SK-N-SH (cell line): ENCODE measurements around the gene MAD1L1. TPM values are rescaled to one million over a fixed set of nuclear protein-coding genes. Genes with fewer than 3 reads are reported as not detected.

Source experiments
- CTCF ChIA-PET: fragments of 300-600, 350-600 bp; formaldehyde crosslinking; extraction: SDS; loops from one replicate; lab custom pipeline; 2021; lab: Yijun Ruan, JAX
- POLR2A ChIA-PET: fragments of 350-600 bp; sonication (Branson Sonifier 250); formaldehyde crosslinking; extraction: SDS; loops from one replicate; lab custom pipeline; 2020; ENCODE audit warnings: antibody characterized with exemption, inconsistent platforms; lab: Yijun Ruan, JAX
- DNase-seq: peaks from one replicate; pipeline ENCODE4 v3.0.0; 2012
- H2AFZ ChIP-seq: fragments of 200-600 bp; sonication (generic); 2 replicates; pipeline ENCODE4 v1.8.1; 2016; ENCODE audit warnings: antibody characterized with exemption, mild to moderate bottlenecking, low read depth
- H3F3A ChIP-seq: fragments of 200-600 bp; sonication (generic); replicated peaks from 2 replicates; pipeline ENCODE3; 2016; ENCODE audit warnings: antibody characterized with exemption, mild to moderate bottlenecking; ENCODE audit not compliant: insufficient read depth
- H3K27ac ChIP-seq, 2 experiments: fragments of 200-500 bp in 1 of 2; fragments of 200-600 bp in 1 of 2; sonication (Bioruptor generic) in 1 of 2; sonication (generic), shearing (Covaris generic) in 1 of 2; 2 replicates each; pipeline versions ENCODE4 v1.5.1 to v1.6.1; 2014 to 2016; ENCODE audit warnings: low read depth in 2 of 2, inconsistent platforms in 1 of 2, low read length in 1 of 2, mild to moderate bottlenecking in 1 of 2, mixed read lengths in 1 of 2
- H3K27me3 ChIP-seq: fragments of 200-600 bp; sonication (generic), shearing (Covaris generic); 2 replicates; pipeline ENCODE4 v1.6.1; 2016; ENCODE audit warnings: mixed run types; ENCODE audit not compliant: insufficient read depth
- H3K36me3 ChIP-seq, 2 experiments: fragments of 200-500 bp in 1 of 2; fragments of 200-600 bp in 1 of 2; sonication (Bioruptor generic) in 1 of 2; sonication (generic) in 1 of 2; replicated peaks in 1 of 2; 2 replicates each; pipeline versions ENCODE3 to v1.5.1; 2014 to 2016; ENCODE audit warnings: low read length in 1 of 2, mild to moderate bottlenecking in 1 of 2; ENCODE audit not compliant: insufficient read depth in 2 of 2, control insufficient read depth in 1 of 2
- H3K4me1 ChIP-seq, 2 experiments: fragments of 200-500 bp in 1 of 2; fragments of 200-600 bp in 1 of 2; sonication (Bioruptor generic) in 1 of 2; sonication (generic), shearing (Covaris generic) in 1 of 2; 2 replicates each; pipeline versions ENCODE4 v1.5.1 to v1.6.1; 2014 to 2016; ENCODE audit warnings: low read depth in 1 of 2, low read length in 1 of 2, mixed run types in 1 of 2; ENCODE audit not compliant: insufficient read depth in 2 of 2, control insufficient read depth in 1 of 2
- H3K4me2 ChIP-seq: fragments of 200-600 bp; sonication (generic), shearing (Covaris generic); 2 replicates; pipeline ENCODE4 v1.6.1; 2017; ENCODE audit warnings: mixed run types
- H3K4me3 ChIP-seq, 2 experiments: fragments of 200-500 bp in 1 of 2; fragments of 200-600 bp in 1 of 2; sonication (Bioruptor generic) in 1 of 2; sonication (generic), shearing (Covaris generic) in 1 of 2; 2 replicates each; pipeline versions ENCODE4 v1.5.1 to v1.8.1; 2014 to 2016; ENCODE audit warnings: low read depth in 2 of 2, inconsistent platforms in 1 of 2, low read length in 1 of 2, mild to moderate bottlenecking in 1 of 2, mixed read lengths in 1 of 2, moderate library complexity in 1 of 2
- H3K79me2 ChIP-seq: fragments of 200-600 bp; sonication (generic); 2 replicates; pipeline ENCODE4 v1.8.1; 2017; ENCODE audit warnings: mild to moderate bottlenecking; ENCODE audit not compliant: insufficient read depth
- H3K9ac ChIP-seq: fragments of 200-600 bp; sonication (generic); 2 replicates; pipeline ENCODE4 v1.6.1; 2017; ENCODE audit warnings: mixed run types
- H3K9me2 ChIP-seq: fragments of 200-600 bp; sonication (generic); 2 replicates; pipeline ENCODE4 v1.6.1; 2017; ENCODE audit warnings: mixed run types
- H3K9me3 ChIP-seq: fragments of 200-600 bp; sonication (generic); 2 replicates; pipeline ENCODE4 v1.6.1; 2017; ENCODE audit warnings: mixed run types, mild to moderate bottlenecking, moderate library complexity
- H4K20me1 ChIP-seq: fragments of 200-600 bp; sonication (generic); 2 replicates; pipeline ENCODE4 v1.6.1; 2017; ENCODE audit warnings: mild to moderate bottlenecking, mixed run types; ENCODE audit not compliant: insufficient read depth
- EZH2phosphoT487 ChIP-seq: fragments of 200-600 bp; sonication (generic); IDR thresholded peaks from 2 replicates; pipeline ENCODE4 v1.6.1; 2017; ENCODE audit warnings: low read depth, mixed run types, mild to moderate bottlenecking, antibody characterized with exemption, moderate library complexity, borderline replicate concordance
- JUND ChIP-seq: IDR thresholded peaks from 2 replicates; pipeline ENCODE4 v1.4.0; 2012
- NRF1 ChIP-seq: IDR thresholded peaks from 2 replicates; pipeline ENCODE4 v1.6.1; 2012; ENCODE audit warnings: low read depth, mild to moderate bottlenecking, low read length
- POLR2AphosphoS5 ChIP-seq: IDR thresholded peaks from 2 replicates; pipeline ENCODE4 v1.6.1; 2012; ENCODE audit warnings: low read depth, low read length
- RAD21 ChIP-seq: IDR thresholded peaks from 2 replicates; pipeline ENCODE4 v1.6.1; 2012; ENCODE audit warnings: mild to moderate bottlenecking, low read length
- SIN3A ChIP-seq: IDR thresholded peaks from 2 replicates; pipeline ENCODE4 v1.6.1; 2012; ENCODE audit warnings: low read depth, mild to moderate bottlenecking, low read length, moderate library complexity, borderline replicate concordance
- SMC3 ChIP-seq: IDR thresholded peaks from 2 replicates; pipeline ENCODE4 v1.6.1; 2012; ENCODE audit warnings: low read depth, low read length, improper control_type of control experiment
- TAF1 ChIP-seq: IDR thresholded peaks from 2 replicates; pipeline ENCODE4 v1.6.1; 2012; ENCODE audit warnings: low read depth, mild to moderate bottlenecking, low read length, moderate library complexity, borderline replicate concordance
- WGBS: methylation state at CpG from one replicate; pipeline ENCODE4 v1.1.6; 2017; ENCODE audit warnings: low lambda C conversion rate; 5-methylcytosine and 5-hydroxymethylcytosine counted together
- polyA plus RNA-seq, 3 experiments: library from polyadenylated mRNA; depleted of rRNA; stranded (reverse); fragments of >200 nt; gene quantifications; 2 replicates each; pipeline ENCODE4 v1.2.3, GENCODE V29; 2012
- TF ChIP-seq, protein P1 (sequence below): fragments of 150-350 bp; IDR thresholded peaks from 2 replicates; pipeline ENCODE4 v1.6.1; 2017; ENCODE audit warnings: antibody characterized with exemption, low read length, low read depth, borderline replicate concordance
- TF ChIP-seq, protein P2 (sequence below): IDR thresholded peaks from 2 replicates; pipeline ENCODE4 v1.4.0; 2012; ENCODE audit warnings: low read depth, borderline replicate concordance
- TF ChIP-seq, protein P3 (sequence below): fragments of 200-600 bp; sonication (generic); IDR thresholded peaks from 2 replicates; pipeline ENCODE4 v1.6.1; 2017; ENCODE audit warnings: antibody characterized with exemption, mild to moderate bottlenecking, moderate library complexity

MAD1L1 gene
- polyA plus RNA-seq, 1 of the 3 experiments (the other 2 are of a cell fraction): 46.2 TPM

DNA sequence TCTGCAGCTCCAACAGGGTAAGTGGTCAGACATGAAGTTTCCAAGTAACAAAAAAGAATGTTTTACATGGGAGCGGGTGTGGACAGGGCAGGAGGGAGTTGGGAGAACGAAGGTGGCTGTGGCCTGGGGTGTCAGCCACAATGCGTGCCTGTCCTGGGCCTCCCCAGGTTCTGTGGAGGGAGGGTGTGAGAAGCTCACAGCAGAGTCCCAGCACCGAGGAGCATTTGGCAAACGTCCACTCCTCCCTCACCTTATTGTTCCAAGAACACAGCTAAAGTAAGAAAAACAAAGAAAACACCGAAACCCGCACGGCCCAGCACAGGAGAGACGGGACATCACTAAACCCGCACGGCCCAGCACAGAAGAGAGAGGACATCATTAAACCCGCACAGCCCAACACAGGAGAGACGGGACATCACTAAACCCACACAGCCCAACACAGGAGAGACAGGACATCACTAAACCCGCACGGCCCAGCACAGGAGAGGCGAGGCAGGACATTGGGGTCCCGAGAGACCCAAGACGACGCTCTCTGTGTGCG lies 226.4 kb downstream of the MAD1L1 start:
- 92% methylated on average over 18 of the region's 20 CpGs for WGBS

DNA sequence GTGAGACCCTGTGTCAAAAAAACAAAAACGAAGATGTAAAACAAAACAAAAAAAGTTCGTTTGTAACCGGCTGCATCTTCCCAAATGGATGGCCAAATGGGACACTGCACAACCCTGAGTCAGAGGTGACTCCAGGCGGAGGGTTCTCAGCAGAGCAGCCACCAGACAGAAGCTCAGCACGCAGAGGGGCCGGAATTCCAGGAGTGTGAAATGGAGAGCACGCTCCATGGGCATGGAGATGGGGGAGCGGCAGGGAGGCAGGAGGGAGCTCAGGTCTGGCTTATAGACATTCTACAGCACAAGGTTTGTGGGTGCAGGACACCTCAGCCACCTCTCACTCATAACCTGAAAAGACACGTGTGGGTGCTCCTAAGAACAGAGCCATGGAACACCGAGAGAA lies 227.0 kb downstream of the MAD1L1 start:
- H3K9ac ChIP-seq: no peak overlapping the region
- no peaks in the 10 kb centered on the region for H3K79me2 ChIP-seq
- no peaks in the 10 kb centered on the region for H3F3A ChIP-seq
- H3K27me3 ChIP-seq: no peaks in the 10 kb centered on the region
- no peak for DNase-seq
- H2AFZ ChIP-seq: no peak overlapping the region
- no peak overlapping the region for H3K27ac ChIP-seq
- no peaks in the 10 kb centered on the region for H3K9me3 ChIP-seq
- CTCF ChIA-PET: interaction anchor here (0.7 to 1.6 kb wide), 4 partner anchors 10 to 122 kb away, joined by 3 to 4 read pairs (median 3); no protein-coding TSS in a partner anchor
- no peaks in the 10 kb centered on the region for H4K20me1 ChIP-seq
- no peak overlapping the region for H3K4me2 ChIP-seq
- no peaks in the 10 kb centered on the region for H3K9me2 ChIP-seq
- peaks cover 0 to 85% of the 10 kb centered on the region in 2 experiments; a peak in 1 of 4 replicates for H3K4me1 ChIP-seq
- WGBS: 93% methylated on average over 10 of the region's 10 CpGs
- no peak overlapping the region for H3K4me3 ChIP-seq
- TF ChIP-seq NRF1 (no peak), SMC3 (no peak), RAD21 (no peak), JUND (no peak), TAF1 (no peak), EZH2phosphoT487 (no peak), SIN3A (no peak)
- TF ChIP-seq, protein P1, sequence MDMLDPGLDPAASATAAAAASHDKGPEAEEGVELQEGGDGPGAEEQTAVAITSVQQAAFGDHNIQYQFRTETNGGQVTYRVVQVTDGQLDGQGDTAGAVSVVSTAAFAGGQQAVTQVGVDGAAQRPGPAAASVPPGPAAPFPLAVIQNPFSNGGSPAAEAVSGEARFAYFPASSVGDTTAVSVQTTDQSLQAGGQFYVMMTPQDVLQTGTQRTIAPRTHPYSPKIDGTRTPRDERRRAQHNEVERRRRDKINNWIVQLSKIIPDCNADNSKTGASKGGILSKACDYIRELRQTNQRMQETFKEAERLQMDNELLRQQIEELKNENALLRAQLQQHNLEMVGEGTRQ: no peak
- TF ChIP-seq, protein P2, sequence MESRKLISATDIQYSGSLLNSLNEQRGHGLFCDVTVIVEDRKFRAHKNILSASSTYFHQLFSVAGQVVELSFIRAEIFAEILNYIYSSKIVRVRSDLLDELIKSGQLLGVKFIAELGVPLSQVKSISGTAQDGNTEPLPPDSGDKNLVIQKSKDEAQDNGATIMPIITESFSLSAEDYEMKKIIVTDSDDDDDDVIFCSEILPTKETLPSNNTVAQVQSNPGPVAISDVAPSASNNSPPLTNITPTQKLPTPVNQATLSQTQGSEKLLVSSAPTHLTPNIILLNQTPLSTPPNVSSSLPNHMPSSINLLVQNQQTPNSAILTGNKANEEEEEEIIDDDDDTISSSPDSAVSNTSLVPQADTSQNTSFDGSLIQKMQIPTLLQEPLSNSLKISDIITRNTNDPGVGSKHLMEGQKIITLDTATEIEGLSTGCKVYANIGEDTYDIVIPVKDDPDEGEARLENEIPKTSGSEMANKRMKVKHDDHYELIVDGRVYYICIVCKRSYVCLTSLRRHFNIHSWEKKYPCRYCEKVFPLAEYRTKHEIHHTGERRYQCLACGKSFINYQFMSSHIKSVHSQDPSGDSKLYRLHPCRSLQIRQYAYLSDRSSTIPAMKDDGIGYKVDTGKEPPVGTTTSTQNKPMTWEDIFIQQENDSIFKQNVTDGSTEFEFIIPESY: no peak
- no peaks in the 10 kb centered on the region for H3K36me3 ChIP-seq
- POLR2A ChIA-PET: interaction anchor here (0.7 kb wide), 1 partner anchor 84 kb away, joined by 3 read pairs; no protein-coding TSS in a partner anchor

More for the DNA sequence above, 226.4 kb downstream of the MAD1L1 start:
- H4K20me1 ChIP-seq: no peaks in the 10 kb centered on the region
- POLR2A ChIA-PET: interaction anchor here (0.7 kb wide), 1 partner anchor 84 kb away, joined by 3 read pairs; no protein-coding TSS in a partner anchor
- H2AFZ ChIP-seq: no peak overlapping the region
- peaks cover 0 to 85% of the 10 kb centered on the region in 2 experiments; a peak in 1 of 4 replicates for H3K4me1 ChIP-seq
- peak overlapping the region in 1 of 2 experiments; percentile 12; a peak in 1 of 4 replicates for H3K27ac ChIP-seq
- H3K4me2 ChIP-seq: no peak overlapping the region
- no peaks in the 10 kb centered on the region for H3K9me2 ChIP-seq
- H3K36me3 ChIP-seq: no peaks in the 10 kb centered on the region
- no peak overlapping the region for H3K4me3 ChIP-seq
- no peaks in the 10 kb centered on the region for H3F3A ChIP-seq
- no peaks in the 10 kb centered on the region for H3K9me3 ChIP-seq
- CTCF ChIA-PET: interaction anchor here (0.5 to 1.6 kb wide), 5 partner anchors 11 to 123 kb away, joined by 3 to 4 read pairs (median 3); no protein-coding TSS in a partner anchor
- H3K9ac ChIP-seq: no peak overlapping the region
- no peak for DNase-seq
- TF ChIP-seq, protein P3, sequence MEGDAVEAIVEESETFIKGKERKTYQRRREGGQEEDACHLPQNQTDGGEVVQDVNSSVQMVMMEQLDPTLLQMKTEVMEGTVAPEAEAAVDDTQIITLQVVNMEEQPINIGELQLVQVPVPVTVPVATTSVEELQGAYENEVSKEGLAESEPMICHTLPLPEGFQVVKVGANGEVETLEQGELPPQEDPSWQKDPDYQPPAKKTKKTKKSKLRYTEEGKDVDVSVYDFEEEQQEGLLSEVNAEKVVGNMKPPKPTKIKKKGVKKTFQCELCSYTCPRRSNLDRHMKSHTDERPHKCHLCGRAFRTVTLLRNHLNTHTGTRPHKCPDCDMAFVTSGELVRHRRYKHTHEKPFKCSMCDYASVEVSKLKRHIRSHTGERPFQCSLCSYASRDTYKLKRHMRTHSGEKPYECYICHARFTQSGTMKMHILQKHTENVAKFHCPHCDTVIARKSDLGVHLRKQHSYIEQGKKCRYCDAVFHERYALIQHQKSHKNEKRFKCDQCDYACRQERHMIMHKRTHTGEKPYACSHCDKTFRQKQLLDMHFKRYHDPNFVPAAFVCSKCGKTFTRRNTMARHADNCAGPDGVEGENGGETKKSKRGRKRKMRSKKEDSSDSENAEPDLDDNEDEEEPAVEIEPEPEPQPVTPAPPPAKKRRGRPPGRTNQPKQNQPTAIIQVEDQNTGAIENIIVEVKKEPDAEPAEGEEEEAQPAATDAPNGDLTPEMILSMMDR: no peak
- TF ChIP-seq POLR2AphosphoS5 (no peak), JUND (no peak)
- H3K79me2 ChIP-seq: no peaks in the 10 kb centered on the region
- no peaks in the 10 kb centered on the region for H3K27me3 ChIP-seq
